ENCODE results near the gene ENTHD1. TPM values are rescaled to one million over a fixed set of nuclear protein-coding genes. Genes with fewer than 3 reads are reported as not detected.
"Not testable (repeated sequence)": the region's sequence is repeated elsewhere in the genome, so short reads cannot be mapped to it uniquely, and the experiment has no call there.

ENTHD1 gene
- total RNA-seq, 1 experiment from 2014 or later, result not detected

- no peak for DNase-seq (ENCODE audit: low spot score)
These were observed 41.8 kb downstream of the ENTHD1 start for GRCh38 chr22:39851606-39852315.

GRCh38 chr22:39847477-39847876 lies 46.1 kb downstream of the ENTHD1 start:
- no peak for DNase-seq (ENCODE audit: low spot score)

GRCh38 chr22:39846539-39846938 lies 47.0 kb downstream of the ENTHD1 start:
- DNase-seq (ENCODE audit: low spot score), result not testable (repeated sequence)

GRCh38 chr22:39845529-39845928 lies 48.0 kb downstream of the ENTHD1 start:
- no peak for DNase-seq (ENCODE audit: low spot score)

GRCh38 chr22:39839917-39840510 lies 53.5 kb downstream of the ENTHD1 start:
- no peak for DNase-seq (ENCODE audit: low spot score)

- no peak for DNase-seq (ENCODE audit: low spot score)
These were observed 54.4 kb downstream of the ENTHD1 start for GRCh38 chr22:39839204-39839603.

GRCh38 chr22:39833610-39834009 lies 60.0 kb downstream of the ENTHD1 start:
- DNase-seq (ENCODE audit: low spot score), result no peak

- DNase-seq (ENCODE audit: low spot score), result no peak
These were observed 60.5 kb downstream of the ENTHD1 start for GRCh38 chr22:39833093-39833492.

- no peak for DNase-seq (ENCODE audit: low spot score)
These were observed 60.9 kb downstream of the ENTHD1 start for GRCh38 chr22:39832627-39833074.

GRCh38 chr22:39825661-39826102 lies 67.9 kb downstream of the ENTHD1 start:
- DNase-seq (ENCODE audit: low spot score), result no peak

GRCh38 chr22:39821008-39821407 lies 72.6 kb downstream of the ENTHD1 start:
- no peak for DNase-seq (ENCODE audit: low spot score)

- DNase-seq (ENCODE audit: low spot score), result peak; percentile 65
These were observed 73.3 kb downstream of the ENTHD1 start for GRCh38 chr22:39820256-39820655.

GRCh38 chr22:39819429-39819828 lies 74.1 kb downstream of the ENTHD1 start:
- DNase-seq (ENCODE audit: low spot score), result no peak

- no peak for DNase-seq (ENCODE audit: low spot score)
These were observed 75.5 kb downstream of the ENTHD1 start for GRCh38 chr22:39818094-39818493.

- DNase-seq (ENCODE audit: low spot score), result no peak
These were observed 77.6 kb downstream of the ENTHD1 start for GRCh38 chr22:39815932-39816331.

GRCh38 chr22:39814899-39815298 lies 78.7 kb downstream of the ENTHD1 start:
- no peak for DNase-seq (ENCODE audit: low spot score)

GRCh38 chr22:39809772-39810557 lies 83.6 kb downstream of the ENTHD1 start:
- no peak for DNase-seq (ENCODE audit: low spot score)

- DNase-seq (ENCODE audit: low spot score), result no peak
These were observed 85.5 kb downstream of the ENTHD1 start for GRCh38 chr22:39808081-39808480.

- DNase-seq (ENCODE audit: low spot score), result no peak
These were observed 87.5 kb downstream of the ENTHD1 start for GRCh38 chr22:39806109-39806508.

- no peak for DNase-seq (ENCODE audit: low spot score)
These were observed 88.4 kb downstream of the ENTHD1 start for GRCh38 chr22:39805117-39805516.

GRCh38 chr22:39802682-39803081 lies 90.9 kb downstream of the ENTHD1 start:
- DNase-seq (ENCODE audit: low spot score), result no peak

GRCh38 chr22:39800790-39801520 lies 92.6 kb downstream of the ENTHD1 start:
- DNase-seq (ENCODE audit: low spot score), result no peak
